ENCODE results near the gene LCE1D. TPM values are rescaled to one million over a fixed set of nuclear protein-coding genes. Genes with fewer than 3 reads are reported as not detected.

LCE1D gene
- total RNA-seq, 1 experiment from 2014 or later, result not detected

DNA sequence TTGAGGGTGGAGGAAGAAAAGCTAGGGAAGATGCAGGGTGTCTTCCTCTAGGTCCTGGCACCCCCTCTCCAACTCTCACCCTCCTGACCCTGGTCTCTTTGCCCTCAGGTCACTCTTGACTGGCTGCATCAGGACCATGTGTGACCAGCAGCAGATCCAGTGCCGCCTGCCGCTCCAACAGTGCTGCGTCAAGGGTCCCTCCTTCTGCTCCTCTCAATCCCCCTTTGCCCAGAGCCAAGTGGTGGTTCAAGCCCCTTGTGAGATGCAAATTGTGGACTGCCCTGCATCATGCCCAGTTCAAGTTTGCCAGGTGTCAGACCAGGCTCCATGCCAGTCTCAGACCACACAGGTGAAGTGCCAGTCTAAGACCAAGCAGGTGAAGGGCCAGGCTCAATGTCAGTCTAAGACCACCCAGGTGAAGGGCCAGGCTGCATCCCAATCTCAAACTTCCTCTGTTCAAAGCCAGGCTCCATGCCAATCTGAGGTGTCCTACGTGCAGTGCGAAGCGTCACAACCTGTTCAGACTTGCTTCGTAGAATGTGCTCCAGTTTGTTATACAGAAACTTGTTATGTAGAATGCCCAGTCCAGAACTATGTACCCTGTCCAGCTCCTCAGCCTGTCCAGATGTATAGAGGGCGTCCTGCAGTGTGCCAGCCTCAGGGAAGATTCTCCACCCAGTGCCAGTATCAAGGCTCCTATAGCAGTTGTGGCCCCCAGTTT lies 36.9 kb upstream of the LCE1D start:
- Histone ChIP-seq H3K36me3 (ENCODE audit: control insufficient read depth in 1 of 2, insufficient read depth in 2 of 2, low read length in 2 of 2) (no peaks in the 10 kb centered on the region), H3K9me2 (ENCODE audit: insufficient read depth) (no peaks in the 10 kb centered on the region), H3K27ac (ENCODE audit: low read depth, low read length) (no peak overlapping the region), H3K27me3 (ENCODE audit: insufficient read depth, low read length) (peaks cover 39% of the 10 kb centered on the region; the same call in 1 of the 2 replicates), H3K9me3 (ENCODE audit: control insufficient read depth in 1 of 2, insufficient read depth in 1 of 2, low read depth in 1 of 2, low read length in 2 of 2) (no peaks in the 10 kb centered on the region), H3K4me2 (ENCODE audit: low read length) (no peak overlapping the region), H3K9ac (ENCODE audit: low read length) (no peak overlapping the region), H3K4me3 (replicated peaks in 1 of 2; ENCODE audit: low read depth in 1 of 2, low read length in 2 of 2) (no peak overlapping the region), H3K79me2 (ENCODE audit: insufficient read depth, low read length) (no peaks in the 10 kb centered on the region), H4K20me1 (ENCODE audit: insufficient read depth) (no peaks in the 10 kb centered on the region), H3K4me1 (ENCODE audit: control insufficient read depth in 1 of 2, insufficient read depth in 2 of 2, low read length in 2 of 2) (no peaks in the 10 kb centered on the region), H2AFZ (ENCODE audit: low read depth, low read length, poor library complexity, severe bottlenecking) (no peak overlapping the region)
- ChIA-PET RAD21 (ENCODE audit: low non-redundant PET in 1 of 2, low total read pairs in 2 of 2, uncharacterized antibody in 2 of 2, unreplicated experiment in 2 of 2) (no interaction called here), POLR2A (no interaction called here), CTCF (no interaction called here)
- TF ChIP-seq YY1 (IDR thresholded peaks at IDR 0.05; ENCODE audit: extremely low read depth, insufficient replicate concordance, low read depth, low read length), result no peak
- no peak for TF ChIP-seq RAD21 (IDR thresholded peaks at IDR 0.05; ENCODE audit: low read depth)
- no peak for TF ChIP-seq SP1 (IDR thresholded peaks at IDR 0.05; ENCODE audit: low read depth)
- no peak for TF ChIP-seq FOSL1 (IDR thresholded peaks at IDR 0.05; ENCODE audit: low read depth)
- TF ChIP-seq, protein P1, sequence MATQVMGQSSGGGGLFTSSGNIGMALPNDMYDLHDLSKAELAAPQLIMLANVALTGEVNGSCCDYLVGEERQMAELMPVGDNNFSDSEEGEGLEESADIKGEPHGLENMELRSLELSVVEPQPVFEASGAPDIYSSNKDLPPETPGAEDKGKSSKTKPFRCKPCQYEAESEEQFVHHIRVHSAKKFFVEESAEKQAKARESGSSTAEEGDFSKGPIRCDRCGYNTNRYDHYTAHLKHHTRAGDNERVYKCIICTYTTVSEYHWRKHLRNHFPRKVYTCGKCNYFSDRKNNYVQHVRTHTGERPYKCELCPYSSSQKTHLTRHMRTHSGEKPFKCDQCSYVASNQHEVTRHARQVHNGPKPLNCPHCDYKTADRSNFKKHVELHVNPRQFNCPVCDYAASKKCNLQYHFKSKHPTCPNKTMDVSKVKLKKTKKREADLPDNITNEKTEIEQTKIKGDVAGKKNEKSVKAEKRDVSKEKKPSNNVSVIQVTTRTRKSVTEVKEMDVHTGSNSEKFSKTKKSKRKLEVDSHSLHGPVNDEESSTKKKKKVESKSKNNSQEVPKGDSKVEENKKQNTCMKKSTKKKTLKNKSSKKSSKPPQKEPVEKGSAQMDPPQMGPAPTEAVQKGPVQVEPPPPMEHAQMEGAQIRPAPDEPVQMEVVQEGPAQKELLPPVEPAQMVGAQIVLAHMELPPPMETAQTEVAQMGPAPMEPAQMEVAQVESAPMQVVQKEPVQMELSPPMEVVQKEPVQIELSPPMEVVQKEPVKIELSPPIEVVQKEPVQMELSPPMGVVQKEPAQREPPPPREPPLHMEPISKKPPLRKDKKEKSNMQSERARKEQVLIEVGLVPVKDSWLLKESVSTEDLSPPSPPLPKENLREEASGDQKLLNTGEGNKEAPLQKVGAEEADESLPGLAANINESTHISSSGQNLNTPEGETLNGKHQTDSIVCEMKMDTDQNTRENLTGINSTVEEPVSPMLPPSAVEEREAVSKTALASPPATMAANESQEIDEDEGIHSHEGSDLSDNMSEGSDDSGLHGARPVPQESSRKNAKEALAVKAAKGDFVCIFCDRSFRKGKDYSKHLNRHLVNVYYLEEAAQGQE (IDR thresholded peaks at IDR 0.05; ENCODE audit: low read depth), result no peak
- no peak for TF ChIP-seq EZH2 (IDR thresholded peaks at IDR 0.05)
- TF ChIP-seq, protein P2, sequence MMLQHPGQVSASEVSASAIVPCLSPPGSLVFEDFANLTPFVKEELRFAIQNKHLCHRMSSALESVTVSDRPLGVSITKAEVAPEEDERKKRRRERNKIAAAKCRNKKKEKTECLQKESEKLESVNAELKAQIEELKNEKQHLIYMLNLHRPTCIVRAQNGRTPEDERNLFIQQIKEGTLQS (IDR thresholded peaks at IDR 0.05), result no peak
- no peak for TF ChIP-seq EZH2phosphoT487 (IDR thresholded peaks at IDR 0.05; ENCODE audit: borderline replicate concordance)
- TF ChIP-seq ZNF274 (IDR thresholded peaks at IDR 0.05; ENCODE audit: low read depth, low read length), result no peak
- TF ChIP-seq, protein P3, sequence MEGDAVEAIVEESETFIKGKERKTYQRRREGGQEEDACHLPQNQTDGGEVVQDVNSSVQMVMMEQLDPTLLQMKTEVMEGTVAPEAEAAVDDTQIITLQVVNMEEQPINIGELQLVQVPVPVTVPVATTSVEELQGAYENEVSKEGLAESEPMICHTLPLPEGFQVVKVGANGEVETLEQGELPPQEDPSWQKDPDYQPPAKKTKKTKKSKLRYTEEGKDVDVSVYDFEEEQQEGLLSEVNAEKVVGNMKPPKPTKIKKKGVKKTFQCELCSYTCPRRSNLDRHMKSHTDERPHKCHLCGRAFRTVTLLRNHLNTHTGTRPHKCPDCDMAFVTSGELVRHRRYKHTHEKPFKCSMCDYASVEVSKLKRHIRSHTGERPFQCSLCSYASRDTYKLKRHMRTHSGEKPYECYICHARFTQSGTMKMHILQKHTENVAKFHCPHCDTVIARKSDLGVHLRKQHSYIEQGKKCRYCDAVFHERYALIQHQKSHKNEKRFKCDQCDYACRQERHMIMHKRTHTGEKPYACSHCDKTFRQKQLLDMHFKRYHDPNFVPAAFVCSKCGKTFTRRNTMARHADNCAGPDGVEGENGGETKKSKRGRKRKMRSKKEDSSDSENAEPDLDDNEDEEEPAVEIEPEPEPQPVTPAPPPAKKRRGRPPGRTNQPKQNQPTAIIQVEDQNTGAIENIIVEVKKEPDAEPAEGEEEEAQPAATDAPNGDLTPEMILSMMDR (IDR thresholded peaks at IDR 0.05 in 2 of 3, conservative IDR thresholded peaks at IDR 0.05 in 1 of 3; ENCODE audit: borderline replicate concordance in 1 of 3, insufficient read depth in 1 of 3, low read depth in 2 of 3, low read length in 2 of 3), result no peak
- TF ChIP-seq TCF7L2 (IDR thresholded peaks at IDR 0.05; ENCODE audit: borderline replicate concordance, extremely low read depth, insufficient read depth, insufficient read length), result no peak
- TF ChIP-seq, protein P4, sequence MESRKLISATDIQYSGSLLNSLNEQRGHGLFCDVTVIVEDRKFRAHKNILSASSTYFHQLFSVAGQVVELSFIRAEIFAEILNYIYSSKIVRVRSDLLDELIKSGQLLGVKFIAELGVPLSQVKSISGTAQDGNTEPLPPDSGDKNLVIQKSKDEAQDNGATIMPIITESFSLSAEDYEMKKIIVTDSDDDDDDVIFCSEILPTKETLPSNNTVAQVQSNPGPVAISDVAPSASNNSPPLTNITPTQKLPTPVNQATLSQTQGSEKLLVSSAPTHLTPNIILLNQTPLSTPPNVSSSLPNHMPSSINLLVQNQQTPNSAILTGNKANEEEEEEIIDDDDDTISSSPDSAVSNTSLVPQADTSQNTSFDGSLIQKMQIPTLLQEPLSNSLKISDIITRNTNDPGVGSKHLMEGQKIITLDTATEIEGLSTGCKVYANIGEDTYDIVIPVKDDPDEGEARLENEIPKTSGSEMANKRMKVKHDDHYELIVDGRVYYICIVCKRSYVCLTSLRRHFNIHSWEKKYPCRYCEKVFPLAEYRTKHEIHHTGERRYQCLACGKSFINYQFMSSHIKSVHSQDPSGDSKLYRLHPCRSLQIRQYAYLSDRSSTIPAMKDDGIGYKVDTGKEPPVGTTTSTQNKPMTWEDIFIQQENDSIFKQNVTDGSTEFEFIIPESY (IDR thresholded peaks at IDR 0.05; ENCODE audit: extremely low read depth, insufficient replicate concordance, low read length), result no peak
- no peak for TF ChIP-seq SIN3A (IDR thresholded peaks at IDR 0.05; ENCODE audit: low read depth)
- TF ChIP-seq CBX3 (IDR thresholded peaks at IDR 0.05; ENCODE audit: low read depth), result no peak
- TF ChIP-seq, protein P5, sequence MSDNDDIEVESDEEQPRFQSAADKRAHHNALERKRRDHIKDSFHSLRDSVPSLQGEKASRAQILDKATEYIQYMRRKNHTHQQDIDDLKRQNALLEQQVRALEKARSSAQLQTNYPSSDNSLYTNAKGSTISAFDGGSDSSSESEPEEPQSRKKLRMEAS (IDR thresholded peaks at IDR 0.05), result no peak
- TF ChIP-seq ZFX (IDR thresholded peaks at IDR 0.05), result no peak
- TF ChIP-seq POLR2AphosphoS5 (IDR thresholded peaks at IDR 0.05; ENCODE audit: low read depth, low read length), result no peak
- DNase-seq (ENCODE audit: low read depth, low spot score), result no peak
- ATAC-seq, result no peak
- BruUV-seq (replicated peaks), result no TSS peak
- intact Hi-C loops (cut with micrococcal nuclease), result no loop called here

Data from HCT116 (cell line).